Lower lobe of right lung (tissue), 2 donors: ENCODE results near the gene NLRP5. TPM values are rescaled to one million over a fixed set of nuclear protein-coding genes. Genes with fewer than 3 reads are reported as not detected.
"Not testable (repeated sequence)": the region's sequence is repeated elsewhere in the genome, so short reads cannot be mapped to it uniquely, and the experiment has no call there.

Source experiments
- ATAC-seq, 2 donors: fragments of 200-7000 bp; cut with Tn5 transposase; one replicate each; pipeline ENCODE4 v1.9.1; 2020 to 2022; ENCODE audit warnings: mild to moderate bottlenecking in 2 of 2, moderate library complexity in 2 of 2
- DNase-seq: peaks from one replicate; pipeline ENCODE4 v3.0.0-alpha.2; 2020
- H3K27ac ChIP-seq: fragments of 200-600 bp; one replicate; pipeline ENCODE4 v1.8.0; 2022
- H3K27me3 ChIP-seq: fragments of 200-600 bp; one replicate; pipeline ENCODE4 v1.8.0; 2022; ENCODE audit warnings: low read depth
- H3K36me3 ChIP-seq: fragments of 200-600 bp; one replicate; pipeline ENCODE4 v1.8.0; 2022; ENCODE audit warnings: mild to moderate bottlenecking
- H3K4me1 ChIP-seq: fragments of 200-600 bp; one replicate; pipeline ENCODE4 v1.8.0; 2022
- H3K4me3 ChIP-seq: fragments of 200-600 bp; one replicate; pipeline ENCODE4 v1.8.0; 2022; ENCODE audit warnings: mild to moderate bottlenecking
- H3K9me3 ChIP-seq: fragments of 200-600 bp; one replicate; pipeline ENCODE4 v1.8.0; 2022
- intact Hi-C: fragments of 100-400 bp; cut with DNase I; formaldehyde crosslinking; loops from one replicate; pipeline ENCODE4 v1.11.0; 2022
- total RNA-seq: library from RNA; stranded (reverse); fragmentation: NEBNext Ultra II Directional; extraction: Animal tissue kit (Norgen Biotek cat#: 25700); gene quantifications from one replicate; pipeline ENCODE4 v1.2.1, GENCODE V29; 2021
- TF ChIP-seq, protein P1 (sequence below): fragments of 200-600 bp; IDR thresholded peaks from one replicate; pipeline ENCODE4 v1.8.0; 2022; ENCODE audit warnings: antibody characterized with exemption, mild to moderate bottlenecking
- donor health status: DM: no; HTN: yes; CAD: no; lungs with severe emphysema.

NLRP5 gene
- total RNA-seq, 1 donor from 2014 or later = not detected

DNA sequence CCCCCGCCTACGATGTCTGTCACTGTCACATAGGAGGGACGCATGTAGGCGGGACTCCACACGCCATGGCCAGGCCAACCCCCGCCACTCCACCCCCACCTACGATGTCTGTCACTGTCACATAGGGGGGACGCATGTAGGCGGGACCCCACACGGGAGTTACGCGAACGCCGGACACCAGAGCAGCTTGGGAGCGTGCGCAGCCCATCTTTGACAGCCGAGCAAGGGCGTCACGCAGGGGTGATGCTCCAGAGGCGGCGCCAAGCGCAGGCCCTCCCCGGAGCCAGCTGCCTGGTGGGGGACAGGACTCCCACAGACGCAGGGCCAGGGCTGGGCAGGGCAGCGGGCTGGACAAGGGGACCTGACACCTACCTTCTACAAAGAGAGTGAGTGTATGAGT, 114.5 kb downstream of the NLRP5 start:
- TF ChIP-seq, protein P1, sequence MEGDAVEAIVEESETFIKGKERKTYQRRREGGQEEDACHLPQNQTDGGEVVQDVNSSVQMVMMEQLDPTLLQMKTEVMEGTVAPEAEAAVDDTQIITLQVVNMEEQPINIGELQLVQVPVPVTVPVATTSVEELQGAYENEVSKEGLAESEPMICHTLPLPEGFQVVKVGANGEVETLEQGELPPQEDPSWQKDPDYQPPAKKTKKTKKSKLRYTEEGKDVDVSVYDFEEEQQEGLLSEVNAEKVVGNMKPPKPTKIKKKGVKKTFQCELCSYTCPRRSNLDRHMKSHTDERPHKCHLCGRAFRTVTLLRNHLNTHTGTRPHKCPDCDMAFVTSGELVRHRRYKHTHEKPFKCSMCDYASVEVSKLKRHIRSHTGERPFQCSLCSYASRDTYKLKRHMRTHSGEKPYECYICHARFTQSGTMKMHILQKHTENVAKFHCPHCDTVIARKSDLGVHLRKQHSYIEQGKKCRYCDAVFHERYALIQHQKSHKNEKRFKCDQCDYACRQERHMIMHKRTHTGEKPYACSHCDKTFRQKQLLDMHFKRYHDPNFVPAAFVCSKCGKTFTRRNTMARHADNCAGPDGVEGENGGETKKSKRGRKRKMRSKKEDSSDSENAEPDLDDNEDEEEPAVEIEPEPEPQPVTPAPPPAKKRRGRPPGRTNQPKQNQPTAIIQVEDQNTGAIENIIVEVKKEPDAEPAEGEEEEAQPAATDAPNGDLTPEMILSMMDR = no peak
- no peak overlapping the region for H3K27ac ChIP-seq
- no peaks in the 10 kb centered on the region for H3K27me3 ChIP-seq
- peaks cover 48% of the 10 kb centered on the region for H3K36me3 ChIP-seq
- DNase-seq = no peak
- H3K9me3 ChIP-seq = no peaks in the 10 kb centered on the region
- peaks cover 15% of the 10 kb centered on the region for H3K4me1 ChIP-seq
- intact Hi-C loops = no loop called here
- no peak for ATAC-seq
- H3K4me3 ChIP-seq = no peak overlapping the region

DNA sequence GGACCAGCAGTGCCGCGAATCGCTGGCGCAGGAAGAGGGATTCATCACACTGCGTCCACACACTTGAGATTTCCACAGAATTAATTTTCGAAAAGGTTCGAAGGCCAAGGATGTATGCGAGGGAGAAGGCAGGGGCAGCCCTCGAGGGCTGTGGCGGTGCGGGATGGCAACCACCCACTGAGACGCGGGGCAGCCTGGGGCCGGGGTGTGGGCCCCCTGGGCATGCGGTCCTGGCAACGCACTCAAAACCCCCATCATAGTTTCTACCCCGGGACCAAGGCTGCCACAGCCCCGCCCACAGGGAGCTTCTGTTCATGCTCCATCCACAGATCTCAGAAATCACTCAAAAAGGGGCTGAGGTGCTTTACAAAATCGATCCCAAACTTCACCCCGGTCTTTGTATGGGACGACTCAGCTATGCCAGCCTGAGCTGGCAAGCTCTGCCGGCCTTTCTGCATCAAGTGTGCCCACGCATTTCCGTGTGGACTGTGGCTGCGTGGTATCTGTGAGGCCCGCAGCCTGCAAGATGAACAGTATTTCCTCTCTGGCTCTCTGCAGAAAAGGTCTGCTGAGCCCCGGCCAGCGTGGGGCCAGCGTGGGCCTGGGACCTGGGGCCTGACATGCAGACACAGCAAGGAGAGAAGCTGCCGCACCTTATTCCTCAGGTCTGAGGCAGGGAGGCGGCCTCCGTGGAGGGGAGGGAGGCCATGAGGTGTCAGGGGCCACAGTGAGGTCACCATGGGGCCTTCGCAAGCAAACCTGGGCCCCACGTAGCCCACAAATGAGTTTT, 115.4 kb downstream of the NLRP5 start:
- ATAC-seq = no peak

DNA sequence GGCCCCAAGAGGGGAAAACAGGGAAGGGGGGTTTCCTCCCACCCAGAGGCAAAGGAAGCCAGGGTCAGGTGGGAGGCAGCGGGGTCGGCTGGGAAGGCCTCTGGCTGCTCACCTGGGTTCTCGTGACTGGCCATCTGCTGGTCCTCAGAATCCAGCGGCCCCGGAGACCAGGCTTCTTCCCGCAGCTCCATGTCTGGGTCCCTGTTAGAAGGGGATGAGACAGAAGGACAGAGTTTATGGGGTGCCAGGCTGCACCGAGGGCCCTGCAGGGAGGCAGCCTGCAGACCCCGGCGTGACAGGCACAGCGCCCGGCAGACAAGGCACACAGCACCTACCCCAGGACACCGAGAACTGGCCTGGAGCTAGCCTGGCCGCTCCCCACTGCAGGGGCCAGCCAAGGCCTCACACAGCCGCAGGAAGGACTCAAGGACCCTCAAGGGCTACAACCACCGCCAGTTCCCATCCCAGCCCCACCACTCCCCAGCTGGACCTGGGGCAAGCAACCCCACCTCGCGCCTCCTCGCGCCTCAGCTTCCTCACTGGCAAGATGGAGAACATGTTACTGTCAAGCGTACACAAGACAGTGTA, 116.5 kb downstream of the NLRP5 start:
- peaks cover 22% of the 10 kb centered on the region for H3K4me1 ChIP-seq
- TF ChIP-seq, protein P1 = no peak
- ATAC-seq (no peak), DNase-seq (no peak)
- H3K27me3 ChIP-seq = no peaks in the 10 kb centered on the region
- intact Hi-C loops = no loop called here
- H3K27ac ChIP-seq = no peak overlapping the region
- no peak overlapping the region for H3K4me3 ChIP-seq
- H3K36me3 ChIP-seq = peaks cover 35% of the 10 kb centered on the region
- H3K9me3 ChIP-seq = no peaks in the 10 kb centered on the region

More for the DNA sequence above, 115.4 kb downstream of the NLRP5 start:
- no peaks in the 10 kb centered on the region for H3K27me3 ChIP-seq
- H3K27ac ChIP-seq = no peak overlapping the region
- H3K4me1 ChIP-seq = peaks cover 22% of the 10 kb centered on the region
- TF ChIP-seq, protein P1 = no peak
- no peak for DNase-seq
- intact Hi-C loops = no loop called here
- H3K9me3 ChIP-seq = no peaks in the 10 kb centered on the region
- peaks cover 46% of the 10 kb centered on the region for H3K36me3 ChIP-seq
- no peak overlapping the region for H3K4me3 ChIP-seq

DNA sequence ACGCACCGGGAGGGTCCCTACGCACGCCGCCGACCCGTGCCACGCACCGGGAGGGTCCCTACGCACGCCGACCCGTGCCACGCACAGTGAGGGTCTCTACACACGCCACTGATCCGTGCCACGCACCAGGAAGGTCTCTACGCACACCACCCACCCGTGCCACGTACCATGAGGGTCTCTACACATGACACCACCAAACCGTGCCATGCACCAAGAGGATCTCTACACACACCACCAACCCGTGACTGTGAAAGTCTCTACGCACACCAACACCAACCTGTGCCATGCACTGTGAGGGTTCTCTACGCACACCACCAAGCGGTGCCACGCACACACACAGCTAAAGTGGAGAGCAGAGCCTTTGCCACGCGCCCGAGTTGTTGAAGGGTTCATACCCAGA, 117.8 kb downstream of the NLRP5 start:
- ATAC-seq (no peak), DNase-seq (peak; percentile 45)
- peaks cover 33% of the 10 kb centered on the region for H3K36me3 ChIP-seq
- H3K9me3 ChIP-seq = no peaks in the 10 kb centered on the region
- H3K27me3 ChIP-seq = no peaks in the 10 kb centered on the region
- H3K4me1 ChIP-seq = peaks cover 33% of the 10 kb centered on the region
- peak overlapping the region; percentile 80 for H3K27ac ChIP-seq
- no peak overlapping the region for H3K4me3 ChIP-seq
- TF ChIP-seq, protein P1 = no peak
- intact Hi-C loops = no loop called here

DNA sequence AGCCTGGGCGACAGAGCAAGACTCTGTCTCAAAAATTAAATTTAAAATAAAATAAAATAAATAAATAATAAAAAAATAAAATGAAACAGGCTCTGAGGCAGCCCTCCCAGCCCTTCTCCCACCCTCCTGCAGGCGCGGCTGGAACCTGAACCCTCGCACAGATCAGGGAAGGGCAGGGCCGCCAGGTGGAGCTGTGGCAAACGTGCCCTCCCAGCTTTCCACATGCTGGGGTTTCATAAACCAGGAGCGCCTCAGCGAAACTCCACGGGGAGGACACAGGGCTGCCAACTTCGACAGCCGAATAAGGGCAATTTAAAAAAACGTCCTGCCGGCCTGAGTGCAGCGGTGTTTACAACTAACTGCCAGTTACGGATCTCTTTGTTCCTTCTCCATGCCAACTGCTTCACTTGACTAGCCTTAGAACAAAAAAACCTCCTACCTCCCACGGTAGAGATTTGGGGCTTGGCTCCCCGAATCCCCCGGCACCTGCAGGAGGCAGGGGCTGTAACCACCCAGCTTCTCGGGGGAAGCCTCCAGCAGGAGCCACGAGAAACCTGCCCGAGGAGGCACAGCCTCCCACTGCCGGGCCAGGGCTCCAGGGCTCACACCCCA, 118.6 kb downstream of the NLRP5 start:
- intact Hi-C loops = no loop called here
- peak overlapping the region; percentile 29 for H3K4me3 ChIP-seq

DNA sequence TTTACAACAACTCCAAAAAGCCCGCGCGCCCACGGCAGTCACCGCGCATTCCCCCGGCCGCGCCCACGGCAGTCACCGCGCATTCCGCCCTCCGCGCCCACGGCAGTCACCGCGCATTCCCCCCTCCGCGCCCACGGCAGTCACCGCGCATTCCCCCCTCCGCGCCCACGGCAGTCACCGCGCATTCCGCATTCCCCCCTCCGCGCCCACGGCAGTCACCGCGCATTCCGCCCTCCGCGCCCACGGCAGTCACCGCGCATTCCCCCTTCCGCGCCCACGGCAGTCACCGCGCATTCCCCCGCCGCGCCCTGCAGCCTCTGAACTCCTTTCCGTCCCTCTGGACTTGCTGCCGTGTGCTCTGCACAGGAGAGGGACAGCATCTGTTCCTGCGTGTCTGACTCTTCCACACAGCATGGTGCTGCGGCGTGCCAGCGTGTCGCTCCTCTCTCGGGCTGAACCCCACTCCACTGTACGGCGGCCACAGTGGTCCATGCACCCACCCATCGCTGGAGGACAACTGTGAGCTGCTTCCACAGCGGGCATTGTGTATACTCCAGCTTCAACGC, 119.3 kb downstream of the NLRP5 start:
- intact Hi-C loops, H3K4me3 ChIP-seq, H3K27me3 ChIP-seq, H3K9me3 ChIP-seq, ATAC-seq: not testable (repeated sequence)
- Histone ChIP-seq H3K4me1 (peaks cover 48% of the 10 kb centered on the region), H3K27ac (peak overlapping the region; percentile 80), H3K36me3 (peaks cover 25% of the 10 kb centered on the region)
- DNase-seq = peak; percentile 41

More for the DNA sequence above, 118.6 kb downstream of the NLRP5 start:
- DNase-seq (peak; percentile 90), ATAC-seq (peak; percentile 89 to 91)
- peak overlapping the region; percentile 80 for H3K27ac ChIP-seq
- no peaks in the 10 kb centered on the region for H3K27me3 ChIP-seq
- H3K4me1 ChIP-seq = peaks cover 41% of the 10 kb centered on the region
- H3K36me3 ChIP-seq = peaks cover 28% of the 10 kb centered on the region
- TF ChIP-seq, protein P1 = peak; percentile 77
- no peaks in the 10 kb centered on the region for H3K9me3 ChIP-seq
